Thymus (tissue), 11 donors: ENCODE results near the gene ZNF41. TPM values are rescaled to one million over a fixed set of nuclear protein-coding genes. Genes with fewer than 3 reads are reported as not detected.
"Not testable (repeated sequence)": the region's sequence is repeated elsewhere in the genome, so short reads cannot be mapped to it uniquely, and the experiment has no call there.

Source experiments
- DNase-seq, 9 donors: peaks; one replicate each; pipeline ENCODE4 v3.0.0-alpha.2; 2013; ENCODE audit warnings: low spot score in 9 of 9, low read depth in 6 of 9, missing footprints in 1 of 9
- H3K27ac ChIP-seq, 2 donors: one replicate each; pipeline ENCODE4 v1.5.1; 2013; ENCODE audit warnings: control low read depth in 1 of 2, low read depth in 1 of 2, low read length in 1 of 2, mild to moderate bottlenecking in 1 of 2, moderate library complexity in 1 of 2
- H3K27me3 ChIP-seq, 2 donors: one replicate each; pipeline ENCODE4 v1.5.1; 2013; ENCODE audit warnings: low read length in 1 of 2; ENCODE audit not compliant: control insufficient read depth in 2 of 2, insufficient read depth in 1 of 2
- H3K36me3 ChIP-seq, 2 donors: one replicate each; pipeline ENCODE4 v1.5.1; 2013; ENCODE audit warnings: low read length in 1 of 2, mild to moderate bottlenecking in 1 of 2, moderate library complexity in 1 of 2; ENCODE audit not compliant: control insufficient read depth in 2 of 2, insufficient read depth in 2 of 2
- H3K4me1 ChIP-seq, 2 donors: one replicate each; pipeline ENCODE4 v1.5.1; 2013; ENCODE audit warnings: low read length in 2 of 2; ENCODE audit not compliant: control insufficient read depth in 2 of 2, insufficient read depth in 2 of 2
- H3K4me3 ChIP-seq, 2 donors: one replicate each; pipeline ENCODE4 v1.5.1; 2013; ENCODE audit warnings: low read length in 2 of 2, control low read depth in 1 of 2, mild to moderate bottlenecking in 1 of 2
- H3K9me3 ChIP-seq, 2 donors: one replicate each; pipeline ENCODE4 v1.5.1; 2013; ENCODE audit warnings: low read length in 1 of 2, mild to moderate bottlenecking in 1 of 2; ENCODE audit not compliant: control insufficient read depth in 2 of 2, insufficient read depth in 1 of 2
- WGBS: extraction: QIAGEN DNeasy Blood & Tissue Kit; methylation state at CpG from one replicate; pipeline ENCODE4 v1.1.7; 2013; 5-methylcytosine and 5-hydroxymethylcytosine counted together
- polyA plus RNA-seq: library from polyadenylated mRNA; stranded (reverse); fragments of 200-250 nt; gene quantifications from one replicate; pipeline ENCODE4 v1.2.3, GENCODE V29; 2013
- total RNA-seq: library from RNA; stranded (reverse); fragments of 120-200 nt; gene quantifications from one replicate; pipeline ENCODE4 v1.2.4, GENCODE V29; 2013
- donor health status: healthy.

ZNF41 gene
- total and polyA plus RNA-seq, 2 donors = 4.6 to 9.3 TPM

- peaks cover 0 to 2% of the 10 kb centered on the region in 2 donors for H3K4me1 ChIP-seq
- H3K27me3 ChIP-seq = no peaks in the 10 kb centered on the region
- no peak overlapping the region for H3K4me3 ChIP-seq
- no peak for DNase-seq
- H3K27ac ChIP-seq = no peak overlapping the region
- H3K36me3 ChIP-seq = no peaks in the 10 kb centered on the region
- WGBS = 97% methylated on average over 4 of the region's 4 CpGs
- no peaks in the 10 kb centered on the region for H3K9me3 ChIP-seq
Measured at GRCh38 chrX:47498411-47498810, 15.4 kb upstream of the ZNF41 start.

- Histone ChIP-seq H3K27ac (no peak overlapping the region), H3K36me3 (no peaks in the 10 kb centered on the region), H3K4me1 (peaks cover 0 to 2% of the 10 kb centered on the region in 2 donors), H3K4me3 (no peak overlapping the region), H3K27me3 (no peaks in the 10 kb centered on the region), H3K9me3 (no peaks in the 10 kb centered on the region)
- WGBS = 66% methylated on average over 2 of the region's 2 CpGs
- DNase-seq = peak in 1 of 9 donors; percentile 45
Measured at GRCh38 chrX:47497271-47497888, 14.4 kb upstream of the ZNF41 start.

GRCh38 chrX:47492133-47492532 lies 9.1 kb upstream of the ZNF41 start:
- not testable (repeated sequence) for H3K27ac ChIP-seq, DNase-seq, H3K27me3 ChIP-seq, H3K4me1 ChIP-seq, H3K9me3 ChIP-seq, H3K4me3 ChIP-seq, H3K36me3 ChIP-seq
- WGBS = 85% methylated on average over 4 of the region's 4 CpGs

- Histone ChIP-seq H3K27ac (peak overlapping the region in 1 of 2 donors; percentile 46), H3K36me3 (no peaks in the 10 kb centered on the region), H3K27me3 (no peaks in the 10 kb centered on the region), H3K4me1 (peaks cover 0 to 4% of the 10 kb centered on the region in 2 donors), H3K4me3 (no peak overlapping the region), H3K9me3 (no peaks in the 10 kb centered on the region)
- WGBS = 98% methylated on average over 6 of the region's 6 CpGs
- DNase-seq = peak in 1 of 9 donors; percentile 5
Measured at GRCh38 chrX:47489507-47490275, 6.7 kb upstream of the ZNF41 start.

- DNase-seq = no peak
- H3K36me3 ChIP-seq = no peaks in the 10 kb centered on the region
- no peaks in the 10 kb centered on the region for H3K27me3 ChIP-seq
- WGBS = 65% methylated on average over 2 of the region's 2 CpGs
- no peaks in the 10 kb centered on the region for H3K9me3 ChIP-seq
- H3K4me1 ChIP-seq = peaks cover 0 to 10% of the 10 kb centered on the region in 2 donors
- H3K4me3 ChIP-seq = no peak overlapping the region
- H3K27ac ChIP-seq = no peak overlapping the region
Measured at GRCh38 chrX:47484885-47485284, 1.9 kb upstream of the ZNF41 start.

- 8% methylated on average over 24 of the region's 24 CpGs for WGBS
- Histone ChIP-seq H3K4me3 (peak overlapping the region; percentile 71 to 81), H3K9me3 (no peaks in the 10 kb centered on the region), H3K27ac (peak overlapping the region; percentile 91 to 95), H3K4me1 (peaks cover 0 to 10% of the 10 kb centered on the region in 2 donors), H3K36me3 (no peaks in the 10 kb centered on the region), H3K27me3 (no peaks in the 10 kb centered on the region)
- peak in 2 of 9 donors; percentile 6 to 30 for DNase-seq
Measured at GRCh38 chrX:47483306-47484268, 565 bp upstream of the ZNF41 start.

- WGBS = 10% methylated on average over 8 of the region's 8 CpGs
- DNase-seq = no peak
- H3K27ac ChIP-seq = peak overlapping the region; percentile 60 to 91
- peak overlapping the region; percentile 71 to 81 for H3K4me3 ChIP-seq
- no peaks in the 10 kb centered on the region for H3K9me3 ChIP-seq
- H3K27me3 ChIP-seq = no peaks in the 10 kb centered on the region
- peaks cover 0 to 10% of the 10 kb centered on the region in 2 donors for H3K4me1 ChIP-seq
- H3K36me3 ChIP-seq = no peaks in the 10 kb centered on the region
Measured at GRCh38 chrX:47482065-47482511, 934 bp downstream of the ZNF41 start.

- DNase-seq = no peak
- Histone ChIP-seq H3K4me3 (no peak overlapping the region), H3K36me3 (no peaks in the 10 kb centered on the region), H3K4me1 (peaks cover 0 to 10% of the 10 kb centered on the region in 2 donors), H3K9me3 (no peaks in the 10 kb centered on the region), H3K27me3 (no peaks in the 10 kb centered on the region), H3K27ac (no peak overlapping the region)
- 97% methylated on average over 2 of the region's 2 CpGs for WGBS
Measured at GRCh38 chrX:47481160-47481559, 1.9 kb downstream of the ZNF41 start.
